K562 (cell line): ENCODE data around the gene AKAP12. TPM values are rescaled to one million over a fixed set of nuclear protein-coding genes. Genes with fewer than 3 reads are reported as not detected.
A peak's percentile ranks its signal among the peaks of the same experiment; 100 is the strongest.

Source experiments
- ATAC-seq: fragments of 200-7000 bp; cut with Tn5 transposase; 3 replicates; pipeline ENCODE4 v1.9.1; 2020; ENCODE audit warnings: moderate library complexity
- BruUV-seq: library from RNA; stranded (reverse); fragments of 400-500 nt; replicated peaks from 2 replicates; lab custom pipeline; 2021; lab: Mats Ljungman, UMichigan
- CTCF ChIA-PET: fragments of 300-600 bp; formaldehyde crosslinking; extraction: SDS; loops from one replicate; lab custom pipeline; 2021; ENCODE audit warnings: low intra/inter-chr PET ratio; lab: Yijun Ruan, JAX
- POLR2A ChIA-PET: fragments of 300-600, 350-650 bp; sonication (Branson Sonifier 250); formaldehyde crosslinking; extraction: SDS; loops from one replicate; lab custom pipeline; 2021; ENCODE audit warnings: antibody characterized with exemption, inconsistent platforms; lab: Yijun Ruan, JAX
- DNase-seq, 4 experiments: peaks; one replicate each; pipeline versions ENCODE4 v3.0.0 to v3.0.0-alpha.2; 2011 to 2018; ENCODE audit warnings: low spot score in 3 of 4, mixed read lengths in 3 of 4; ENCODE audit errors: extremely low read depth in 1 of 4
- FAIRE-seq: peaks from 2 replicates; lab custom pipeline; 2011; peaks lifted over from hg19 to GRCh38; lab: Jason Lieb, UNC
- H2AFZ ChIP-seq: 2 replicates; pipeline ENCODE4 v1.6.0; 2011; ENCODE audit warnings: low read depth, low read length, control low read depth, inconsistent platforms
- H3K27ac ChIP-seq: fragments of 200-600 bp; 3 replicates; pipeline ENCODE4 v1.8.0; 2011; ENCODE audit warnings: low read depth, mild to moderate bottlenecking, control low read depth, inconsistent platforms, low read length, moderate library complexity, mixed read lengths; ENCODE audit errors: extremely low read depth
- H3K27me3 ChIP-seq, 2 experiments: fragments of 300-600 bp in 1 of 2; 2 replicates in 1 of 2; 3 replicates in 1 of 2; pipeline versions ENCODE4 v1.6.0 to v1.8.0; 2011; ENCODE audit warnings: inconsistent platforms in 2 of 2, low read length in 2 of 2, mild to moderate bottlenecking in 1 of 2, mixed read lengths in 1 of 2, moderate library complexity in 1 of 2; ENCODE audit not compliant: control insufficient read depth in 2 of 2, insufficient read depth in 2 of 2
- H3K36me3 ChIP-seq: fragments of 300-600 bp; 3 replicates; pipeline ENCODE4 v1.8.0; 2011; ENCODE audit warnings: mild to moderate bottlenecking, low read length, inconsistent platforms; ENCODE audit not compliant: control insufficient read depth, insufficient read depth
- H3K4me1 ChIP-seq, 2 experiments: fragments of 200-600 bp in 1 of 2; replicated peaks in 1 of 2; 2 replicates in 1 of 2; 3 replicates in 1 of 2; pipeline versions ENCODE4 v1.5.1 to v1.8.0; 2011; ENCODE audit warnings: inconsistent platforms in 2 of 2, low read length in 2 of 2, mild to moderate bottlenecking in 1 of 2, mixed read lengths in 1 of 2, moderate library complexity in 1 of 2; ENCODE audit not compliant: control insufficient read depth in 2 of 2, insufficient read depth in 2 of 2
- H3K4me2 ChIP-seq: 2 replicates; pipeline ENCODE4 v1.6.1; 2011; ENCODE audit warnings: low read length, control low read depth, inconsistent platforms, mixed read lengths; ENCODE audit not compliant: insufficient read depth
- H3K4me3 ChIP-seq: fragments of 200-600 bp; sonication (generic), shearing (Covaris generic); 2 replicates; pipeline ENCODE4 v1.5.1; 2016; ENCODE audit warnings: control low read depth, inconsistent platforms
- H3K79me2 ChIP-seq: fragments of 200-600 bp; 3 replicates; pipeline ENCODE4 v1.8.0; 2011; ENCODE audit warnings: low read length, inconsistent platforms; ENCODE audit not compliant: control insufficient read depth, insufficient read depth
- H3K9ac ChIP-seq, 2 experiments: 2 replicates each; pipeline versions ENCODE4 v1.6.0 to v1.6.1; 2011; ENCODE audit warnings: low read depth in 2 of 2, low read length in 2 of 2, control low read depth in 1 of 2, inconsistent platforms in 1 of 2, mild to moderate bottlenecking in 1 of 2, mixed read lengths in 1 of 2; ENCODE audit not compliant: insufficient read depth in 1 of 2
- H3K9me1 ChIP-seq: one replicate; pipeline ENCODE4 v1.6.0; 2011; ENCODE audit warnings: inconsistent platforms, mild to moderate bottlenecking, low read length, moderate library complexity; ENCODE audit not compliant: control insufficient read depth, insufficient read depth
- H3K9me3 ChIP-seq: replicated peaks from 2 replicates; pipeline ENCODE4 v1.5.1; 2011; ENCODE audit warnings: low read depth, low read length, inconsistent platforms; ENCODE audit not compliant: control insufficient read depth, insufficient read depth
- H4K20me1 ChIP-seq: replicated peaks from 2 replicates; pipeline ENCODE4 v1.6.1; 2011; ENCODE audit warnings: low read length, inconsistent platforms, mixed read lengths; ENCODE audit not compliant: control insufficient read depth, insufficient read depth
- BCOR ChIP-seq: fragments of 450-650 bp; IDR thresholded peaks from 2 replicates; pipeline ENCODE4 v1.6.1; 2016
- BDP1 ChIP-seq: IDR thresholded peaks from 3 replicates; pipeline ENCODE4 v1.6.1; 2011; ENCODE audit not compliant: insufficient read length, insufficient read depth
- ELF1 ChIP-seq: fragments of 200-800 bp; sonication (Bioruptor generic); IDR thresholded peaks from 2 replicates; pipeline ENCODE4 v1.6.1; 2016; ENCODE audit warnings: missing genetic modification characterization, missing compliant biosample characterization
- FOXK2 ChIP-seq, 2 experiments: fragments of 450-650 bp; IDR thresholded peaks in 1 of 2; conservative IDR thresholded peaks in 1 of 2; 2 replicates each; pipeline ENCODE4 v1.6.1; 2016; ENCODE audit warnings: low read depth in 2 of 2, mild to moderate bottlenecking in 1 of 2
- KLF16 ChIP-seq: IDR thresholded peaks from 2 replicates; pipeline ENCODE4 v1.6.1; 2016; ENCODE audit warnings: antibody characterized with exemption
- L3MBTL2 ChIP-seq: fragments of 450-650 bp; IDR thresholded peaks from 2 replicates; pipeline ENCODE4 v1.6.1; 2016; ENCODE audit warnings: mild to moderate bottlenecking, moderate library complexity
- NFATC3 ChIP-seq: fragments of 450-650 bp; IDR thresholded peaks from 2 replicates; pipeline ENCODE4 v1.6.1; 2017; ENCODE audit warnings: mild to moderate bottlenecking
- NRF1 ChIP-seq, 2 experiments: fragments of 450-650 bp; IDR thresholded peaks in 1 of 2; conservative IDR thresholded peaks in 1 of 2; 2 replicates each; pipeline ENCODE4 v1.6.1; 2014; ENCODE audit warnings: mild to moderate bottlenecking in 2 of 2
- PCBP1 ChIP-seq: fragments of 200-400 bp; formaldehyde crosslinking; IDR thresholded peaks from 2 replicates; pipeline ENCODE4 v1.6.1; 2018; ENCODE audit warnings: mild to moderate bottlenecking, low read depth, low read length; ENCODE audit not compliant: poor library complexity, severe bottlenecking
- PHTF2 ChIP-seq: fragments of 250-450 bp; sonication (Bioruptor Pico); IDR thresholded peaks from 2 replicates; pipeline ENCODE4 v1.5.0; 2021; ENCODE audit warnings: mild to moderate bottlenecking
- PTTG1 ChIP-seq: fragments of 450-650 bp; IDR thresholded peaks from 2 replicates; pipeline ENCODE4 v1.6.1; 2016; ENCODE audit warnings: low read depth, mild to moderate bottlenecking, missing genetic modification characterization, missing compliant biosample characterization
- RBFOX2 ChIP-seq: fragments of 200-400 bp; formaldehyde crosslinking; IDR thresholded peaks from 2 replicates; pipeline ENCODE4 v1.6.1; 2017; ENCODE audit warnings: low read depth, mild to moderate bottlenecking, low read length, moderate library complexity
- SMARCA4 ChIP-seq: fragments of 450-650 bp; IDR thresholded peaks from 2 replicates; pipeline ENCODE4 v1.6.1; 2016
- SRSF3 ChIP-seq: fragments of 200-400 bp; formaldehyde crosslinking; IDR thresholded peaks from 2 replicates; pipeline ENCODE4 v1.6.1; 2016; ENCODE audit warnings: mild to moderate bottlenecking, low read length, moderate library complexity; ENCODE audit not compliant: insufficient read depth
- TAF1 ChIP-seq: IDR thresholded peaks from 2 replicates; pipeline ENCODE4 v1.6.1; 2011; ENCODE audit warnings: mild to moderate bottlenecking, low read length, moderate library complexity; ENCODE audit not compliant: insufficient read depth, control insufficient read depth, severe bottlenecking; ENCODE audit errors: extremely low read depth
- ZNF668 ChIP-seq: fragments of 250-450 bp; sonication (Bioruptor Pico); IDR thresholded peaks from 2 replicates; pipeline ENCODE4 v1.8.0; 2022; ENCODE audit warnings: mild to moderate bottlenecking, inconsistent platforms
- WGBS: fragments of 100-300 bp; shearing (Covaris generic); methylation state at CpG from one replicate; pipeline ENCODE4 v1.1.6; 2016; ENCODE audit warnings: low coverage, mixed read lengths; ENCODE audit not compliant: insufficient coverage; ENCODE audit errors: missing lambda C conversion rate; 5-methylcytosine and 5-hydroxymethylcytosine counted together
- in situ Hi-C: fragments of 300-500 bp; cut with MboI; formaldehyde crosslinking; loops from 4 replicates; pipeline ENCODE4 v1.15.0; 2018; ENCODE audit warnings: inconsistent platforms, mixed read lengths
- intact Hi-C: fragments of 100-400 bp; cut with micrococcal nuclease; formaldehyde crosslinking; loops from 2 replicates; pipeline ENCODE4 v1.14.2; 2022
- polyA plus RNA-seq, 8 experiments: library from polyadenylated mRNA; depleted of rRNA in 4 of 8; stranded (reverse) in 5 of 8; unstranded in 3 of 8; fragments of >200 nt; fragmentation: Nextera tagmentation in 2 of 8; fragmentation: Illumina TruSeq in 1 of 8; extraction: Ambion mirVana in 2 of 8; extraction: Trizol in 1 of 8; gene quantifications; 2 replicates each; pipeline versions ENCODE4 v1.2.1 to v1.2.3, GENCODE V29; 2011 to 2014; ENCODE audit warnings: inconsistent platforms in 1 of 8, missing spikeins in 1 of 8
- total RNA-seq, 7 experiments: library from RNA; depleted of rRNA in 6 of 7; stranded (reverse); fragments of >200 nt in 6 of 7; fragmentation: Illumina TruSeq in 2 of 7; extraction: Trizol in 2 of 7; gene quantifications; 2 replicates each; pipeline versions ENCODE4 v1.2.1 to v1.2.3, GENCODE V29; 2011 to 2021; ENCODE audit warnings: low replicate concordance in 1 of 7
- TF ChIP-seq, protein P1 (sequence below), 2 experiments: IDR thresholded peaks; 2 replicates each; pipeline ENCODE4 v1.6.1; 2011; ENCODE audit warnings: borderline replicate concordance in 1 of 2, control low read depth in 1 of 2, low read depth in 1 of 2, low read length in 1 of 2, mild to moderate bottlenecking in 1 of 2, mixed read lengths in 1 of 2, moderate library complexity in 1 of 2; ENCODE audit not compliant: insufficient read depth in 1 of 2, insufficient read length in 1 of 2, poor library complexity in 1 of 2, severe bottlenecking in 1 of 2; ENCODE audit errors: extremely low read depth in 1 of 2
- TF ChIP-seq, protein P2 (sequence below): fragments of 450-650 bp; IDR thresholded peaks from 2 replicates; pipeline ENCODE4 v1.6.1; 2018; ENCODE audit not compliant: partially characterized antibody

The AKAP12 gene
- total and polyA plus RNA-seq, 9 of the 15 experiments (the other 6 are each of a cell fraction or from before 2014, with no cell fraction given): 0.08 to 2.0 (median 0.62) TPM

GRCh38 chr6:151240036-151240685, 394 bp downstream of the AKAP12 start:
- intact Hi-C loops: no loop called here
- POLR2A ChIA-PET: interaction anchor here (0.6 to 0.8 kb wide), 2 partner anchors 9 to 11 kb away, joined by 3 read pairs; no protein-coding TSS in a partner anchor
- TF ChIP-seq TAF1 (peak; percentile 19), ZNF668 (CRISPR knock-in tag) (no peak), NFATC3 (no peak), FOXK2 (conservative IDR thresholded peaks at IDR 0.05 in 1 of 2, IDR thresholded peaks at IDR 0.05 in 1 of 2; ENCODE audit: low read depth in 2 of 2) (no peak), SMARCA4 (no peak), PCBP1 (peak; percentile 19), SRSF3 (no peak), KLF16 (no peak), L3MBTL2 (peak; percentile 55; the same call in 1 of the 2 replicates), ELF1 (tag) (no peak), BCOR (no peak), NRF1 (conservative IDR thresholded peaks at IDR 0.05 in 1 of 2, IDR thresholded peaks at IDR 0.05 in 1 of 2) (0 out of 4 replicates have a peak, but pooled peaks of 1 of the 2 experiments have one; percentile 18), PTTG1 (tag) (no peak), PHTF2 (CRISPR knock-in tag) (no peak), BDP1 (no peak), RBFOX2 (peak; percentile 66)
- TF ChIP-seq, protein P1, sequence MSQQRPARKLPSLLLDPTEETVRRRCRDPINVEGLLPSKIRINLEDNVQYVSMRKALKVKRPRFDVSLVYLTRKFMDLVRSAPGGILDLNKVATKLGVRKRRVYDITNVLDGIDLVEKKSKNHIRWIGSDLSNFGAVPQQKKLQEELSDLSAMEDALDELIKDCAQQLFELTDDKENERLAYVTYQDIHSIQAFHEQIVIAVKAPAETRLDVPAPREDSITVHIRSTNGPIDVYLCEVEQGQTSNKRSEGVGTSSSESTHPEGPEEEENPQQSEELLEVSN (IDR thresholded peaks at IDR 0.05; ENCODE audit: borderline replicate concordance in 1 of 2, extremely low read depth in 1 of 2, insufficient read depth in 1 of 2, insufficient read length in 1 of 2, low read depth in 1 of 2, low read length in 1 of 2, poor library complexity in 1 of 2, severe bottlenecking in 1 of 2): peak in 1 of 2 experiments; percentile 71
- TF ChIP-seq, protein P2, sequence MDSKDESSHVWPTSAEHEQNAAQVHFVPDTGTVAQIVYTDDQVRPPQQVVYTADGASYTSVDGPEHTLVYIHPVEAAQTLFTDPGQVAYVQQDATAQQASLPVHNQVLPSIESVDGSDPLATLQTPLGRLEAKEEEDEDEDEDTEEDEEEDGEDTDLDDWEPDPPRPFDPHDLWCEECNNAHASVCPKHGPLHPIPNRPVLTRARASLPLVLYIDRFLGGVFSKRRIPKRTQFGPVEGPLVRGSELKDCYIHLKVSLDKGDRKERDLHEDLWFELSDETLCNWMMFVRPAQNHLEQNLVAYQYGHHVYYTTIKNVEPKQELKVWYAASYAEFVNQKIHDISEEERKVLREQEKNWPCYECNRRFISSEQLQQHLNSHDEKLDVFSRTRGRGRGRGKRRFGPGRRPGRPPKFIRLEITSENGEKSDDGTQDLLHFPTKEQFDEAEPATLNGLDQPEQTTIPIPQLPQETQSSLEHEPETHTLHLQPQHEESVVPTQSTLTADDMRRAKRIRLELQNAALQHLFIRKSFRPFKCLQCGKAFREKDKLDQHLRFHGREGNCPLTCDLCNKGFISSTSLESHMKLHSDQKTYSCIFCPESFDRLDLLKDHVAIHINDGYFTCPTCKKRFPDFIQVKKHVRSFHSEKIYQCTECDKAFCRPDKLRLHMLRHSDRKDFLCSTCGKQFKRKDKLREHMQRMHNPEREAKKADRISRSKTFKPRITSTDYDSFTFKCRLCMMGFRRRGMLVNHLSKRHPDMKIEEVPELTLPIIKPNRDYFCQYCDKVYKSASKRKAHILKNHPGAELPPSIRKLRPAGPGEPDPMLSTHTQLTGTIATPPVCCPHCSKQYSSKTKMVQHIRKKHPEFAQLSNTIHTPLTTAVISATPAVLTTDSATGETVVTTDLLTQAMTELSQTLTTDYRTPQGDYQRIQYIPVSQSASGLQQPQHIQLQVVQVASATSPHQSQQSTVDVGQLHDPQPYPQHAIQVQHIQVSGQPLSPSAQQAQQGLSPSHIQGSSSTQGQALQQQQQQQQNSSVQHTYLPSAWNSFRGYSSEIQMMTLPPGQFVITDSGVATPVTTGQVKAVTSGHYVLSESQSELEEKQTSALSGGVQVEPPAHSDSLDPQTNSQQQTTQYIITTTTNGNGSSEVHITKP: peak; percentile 54

More at GRCh38 chr6:151240036-151240685, 394 bp downstream of the AKAP12 start:
- no peak overlapping the region for H3K27ac ChIP-seq
- peak overlapping the region; percentile 12 to 88; a peak in 3 of 4 replicates for H3K9ac ChIP-seq
- CTCF ChIA-PET: no interaction called here
- peaks cover 40 to 41% of the 10 kb centered on the region in 2 experiments for H3K27me3 ChIP-seq
- no peaks in the 10 kb centered on the region for H4K20me1 ChIP-seq
- in situ Hi-C loops: no loop called here
- no peaks in the 10 kb centered on the region for H3K9me1 ChIP-seq
- H3K4me3 ChIP-seq: peak overlapping the region; percentile 41
- no peaks in the 10 kb centered on the region for H3K9me3 ChIP-seq
- WGBS: 2% methylated on average over 39 of the region's 60 CpGs
- H3K79me2 ChIP-seq: no peaks in the 10 kb centered on the region
- BruUV-seq: no TSS peak
- H3K4me1 ChIP-seq: peaks cover 0 to 19% of the 10 kb centered on the region in 2 experiments; a peak in 2 of 5 replicates
- H2AFZ ChIP-seq: peak overlapping the region; percentile 81
- H3K4me2 ChIP-seq: peak overlapping the region; percentile 63; the same call in 1 of the 2 replicates
- FAIRE-seq (peak; percentile 42), ATAC-seq (peak; percentile 93), DNase-seq (peak; percentile 76 to 82 (median 78))
- no peaks in the 10 kb centered on the region for H3K36me3 ChIP-seq
